PC-3 (cell line): ENCODE data around the gene CSMD2. TPM values are rescaled to one million over a fixed set of nuclear protein-coding genes. Genes with fewer than 3 reads are reported as not detected.

Experiments used
- ATAC-seq: fragments of 200-7000 bp; cut with Tn5 transposase; 2 replicates; pipeline ENCODE4 v1.9.1; 2020; ENCODE audit warnings: mild to moderate bottlenecking, moderate library complexity
- BruUV-seq: library from RNA; stranded (reverse); fragments of 400-500 nt; replicated peaks from 2 replicates; lab custom pipeline; 2021; lab: Mats Ljungman, UMichigan
- CTCF ChIA-PET: fragments of 300-600 bp; sonication (Branson Sonifier 250); formaldehyde crosslinking; loops from one replicate; lab custom pipeline; 2022; ENCODE audit warnings: antibody characterized with exemption; lab: Charles Lee
- POLR2A ChIA-PET: fragments of 300-600 bp; sonication (Branson Sonifier 250); formaldehyde crosslinking; loops from one replicate; lab custom pipeline; 2022; ENCODE audit warnings: antibody characterized with exemption; ENCODE audit not compliant: unreplicated experiment; lab: Charles Lee
- DNase-seq: peaks from one replicate; pipeline ENCODE4 v3.0.0-alpha.2; 2015
- H2AFZ ChIP-seq: fragments of 300-600 bp; sonication (generic); 2 replicates; pipeline ENCODE4 v1.6.0; 2016; ENCODE audit warnings: antibody characterized with exemption, low read length
- H3F3A ChIP-seq: fragments of 300-600 bp; sonication (generic); one replicate; pipeline ENCODE4 v1.6.0; 2017; ENCODE audit warnings: antibody characterized with exemption, low read length, control low read depth, mild to moderate bottlenecking; ENCODE audit not compliant: unreplicated experiment
- H3K27ac ChIP-seq: fragments of 300-600 bp; sonication (generic); 2 replicates; pipeline ENCODE4 v1.5.1; 2016; ENCODE audit warnings: mild to moderate bottlenecking, low read length
- H3K27me3 ChIP-seq: fragments of 300-600 bp; sonication (generic); 2 replicates; pipeline ENCODE4 v1.6.1; 2016; ENCODE audit warnings: low read length, mixed read lengths
- H3K36me3 ChIP-seq: fragments of 300-600 bp; sonication (generic); 2 replicates; pipeline ENCODE4 v1.6.1; 2016; ENCODE audit warnings: low read depth, mixed run types, low read length, mixed read lengths
- H3K4me1 ChIP-seq: fragments of 300-600 bp; sonication (generic); 2 replicates; pipeline ENCODE4 v1.5.1; 2016; ENCODE audit warnings: low read length; ENCODE audit not compliant: insufficient read depth
- H3K4me2 ChIP-seq: fragments of 300-600 bp; sonication (generic); 2 replicates; pipeline ENCODE4 v1.6.0; 2016; ENCODE audit warnings: low read length
- H3K4me3 ChIP-seq: fragments of 300-600 bp; sonication (generic); 2 replicates; pipeline ENCODE4 v1.5.1; 2016; ENCODE audit warnings: mild to moderate bottlenecking, low read length, mixed read lengths
- H3K79me2 ChIP-seq: fragments of 300-600 bp; sonication (generic); 2 replicates; pipeline ENCODE4 v1.6.1; 2017; ENCODE audit warnings: low read length, mixed read lengths
- H3K9ac ChIP-seq: fragments of 300-600 bp; sonication (generic); 2 replicates; pipeline ENCODE4 v1.6.0; 2016; ENCODE audit warnings: mild to moderate bottlenecking, low read length
- H3K9me2 ChIP-seq: fragments of 300-600 bp; sonication (generic); replicated peaks from 2 replicates; pipeline ENCODE4 v1.6.1; 2016; ENCODE audit warnings: mixed run types, low read length, mixed read lengths
- H3K9me3 ChIP-seq: fragments of 300-600 bp; sonication (generic); 2 replicates; pipeline ENCODE4 v1.6.1; 2016; ENCODE audit warnings: low read length, mixed read lengths
- H4K20me1 ChIP-seq: fragments of 300-600 bp; sonication (generic); 2 replicates; pipeline ENCODE4 v1.6.1; 2016; ENCODE audit warnings: low read length, mixed read lengths
- CTCF ChIP-seq: fragments of 300-600 bp; sonication (generic); conservative IDR thresholded peaks from 2 replicates; pipeline ENCODE4 v1.5.1; 2017; ENCODE audit warnings: antibody characterized with exemption, low read depth, mild to moderate bottlenecking, low read length
- EZH2 ChIP-seq: fragments of 300-600 bp; sonication (generic); IDR thresholded peaks from one replicate; pipeline ENCODE4 v1.6.1; 2017; ENCODE audit warnings: antibody characterized with exemption, mild to moderate bottlenecking, low read length; ENCODE audit not compliant: unreplicated experiment
- EZH2phosphoT487 ChIP-seq: fragments of 300-600 bp; sonication (generic); IDR thresholded peaks from 2 replicates; pipeline ENCODE4 v1.6.1; 2018; ENCODE audit warnings: mild to moderate bottlenecking, antibody characterized with exemption, low read length, borderline replicate concordance
- intact Hi-C: fragments of 100-400 bp; cut with micrococcal nuclease; formaldehyde crosslinking; loops from 2 replicates; pipeline ENCODE4 v1.9.0; 2023
- total RNA-seq: library from RNA; depleted of rRNA; stranded (reverse); fragments of >200 nt; gene quantifications from 2 replicates; pipeline ENCODE4 v1.2.3, GENCODE V29; 2014

The CSMD2 gene
- total RNA-seq, 1 experiment from 2014 or later = not detected

GRCh38 chr1:33815061-33815460, 350.0 kb downstream of the CSMD2 start:
- no peaks in the 10 kb centered on the region for H3K9me2 ChIP-seq
- no peak overlapping the region for H3K9ac ChIP-seq
- no peaks in the 10 kb centered on the region for H3K79me2 ChIP-seq
- no peaks in the 10 kb centered on the region for H3F3A ChIP-seq
- H3K4me1 ChIP-seq = no peaks in the 10 kb centered on the region
- TF ChIP-seq EZH2 = no peak
- ChIA-PET CTCF (no interaction called here), POLR2A (no interaction called here)
- DNase-seq (peak; percentile 36), ATAC-seq (no peak)
- no peak overlapping the region for H3K4me2 ChIP-seq
- H4K20me1 ChIP-seq = no peaks in the 10 kb centered on the region
- H2AFZ ChIP-seq = no peak overlapping the region
- no peak overlapping the region for H3K4me3 ChIP-seq
- H3K9me3 ChIP-seq = no peaks in the 10 kb centered on the region
- peaks cover 5% of the 10 kb centered on the region; the same call in 1 of the 2 replicates for H3K27me3 ChIP-seq
- H3K36me3 ChIP-seq = no peaks in the 10 kb centered on the region
- BruUV-seq = no TSS peak
- no peak overlapping the region for H3K27ac ChIP-seq
- intact Hi-C loops = no loop called here

GRCh38 chr1:33814166-33814565, 350.9 kb downstream of the CSMD2 start:
- Histone ChIP-seq H3F3A (no peaks in the 10 kb centered on the region), H3K4me2 (no peak overlapping the region), H3K27me3 (peaks cover 5% of the 10 kb centered on the region; the same call in 1 of the 2 replicates), H3K9me2 (no peaks in the 10 kb centered on the region), H4K20me1 (no peaks in the 10 kb centered on the region), H3K9me3 (peaks cover 4% of the 10 kb centered on the region; the same call in 1 of the 2 replicates), H3K36me3 (no peaks in the 10 kb centered on the region), H3K79me2 (no peaks in the 10 kb centered on the region), H3K4me1 (no peaks in the 10 kb centered on the region), H3K9ac (no peak overlapping the region), H2AFZ (no peak overlapping the region), H3K27ac (no peak overlapping the region), H3K4me3 (no peak overlapping the region)
- BruUV-seq = no TSS peak
- no peak for TF ChIP-seq CTCF
- TF ChIP-seq EZH2 = no peak
- no peak for TF ChIP-seq EZH2phosphoT487
- no peak for ATAC-seq
- ChIA-PET CTCF (no interaction called here), POLR2A (no interaction called here)
- intact Hi-C loops = no loop called here
- peak; percentile 4 for DNase-seq

- TF ChIP-seq EZH2 (no peak), CTCF (no peak), EZH2phosphoT487 (no peak)
- ATAC-seq = no peak
Measured at GRCh38 chr1:33810571-33810970, 354.5 kb downstream of the CSMD2 start.

More at GRCh38 chr1:33810571-33810970, 354.5 kb downstream of the CSMD2 start:
- Histone ChIP-seq H3K4me1 (no peaks in the 10 kb centered on the region), H3K36me3 (no peaks in the 10 kb centered on the region), H3F3A (no peaks in the 10 kb centered on the region), H3K4me2 (no peak overlapping the region), H3K27ac (no peak overlapping the region), H3K9me3 (peaks cover 8% of the 10 kb centered on the region; the same call in 1 of the 2 replicates), H2AFZ (no peak overlapping the region), H3K9me2 (no peaks in the 10 kb centered on the region), H3K79me2 (no peaks in the 10 kb centered on the region), H3K27me3 (no peaks in the 10 kb centered on the region), H4K20me1 (no peaks in the 10 kb centered on the region), H3K4me3 (no peak overlapping the region), H3K9ac (no peak overlapping the region)
- CTCF ChIA-PET = no interaction called here
- no TSS peak for BruUV-seq
- intact Hi-C loops = no loop called here
- no peak for DNase-seq
- POLR2A ChIA-PET = no interaction called here
